Measurements from ENCODE around the gene IGSF11.
"Not testable (repeated sequence)": the region's sequence is repeated elsewhere in the genome, so short reads cannot be mapped to it uniquely, and the experiment has no call there.

Gene IGSF11

GRCh38 chr3:119034256-119035013 is at the start of gene IGSF11:
IGSF11 (minus strand) TSS chr3:119034846; CDS start chr3:119034582, 264 bp downstream.
- peak; percentile 78 for DNase-seq

- no peak for DNase-seq
Measured at GRCh38 chr3:119080364-119080763, 45.7 kb upstream of the IGSF11 start.

GRCh38 chr3:119073258-119074001 is 38.8 kb upstream of the IGSF11 start:
- DNase-seq, result no peak

- not testable (repeated sequence) for DNase-seq
Measured at GRCh38 chr3:119072451-119072850, 37.8 kb upstream of the IGSF11 start.

GRCh38 chr3:119069725-119070124 is 35.1 kb upstream of the IGSF11 start:
- DNase-seq, result no peak

- DNase-seq, result no peak
Measured at GRCh38 chr3:119063471-119063870, 28.8 kb upstream of the IGSF11 start.

- DNase-seq, result no peak
Measured at GRCh38 chr3:119062892-119063291, 28.2 kb upstream of the IGSF11 start.

GRCh38 chr3:119044593-119044992 is 9.9 kb upstream of the IGSF11 start:
- no peak for DNase-seq

GRCh38 chr3:119042162-119042561 is 7.5 kb upstream of the IGSF11 start:
- no peak for DNase-seq

GRCh38 chr3:119035014-119035346 is 334 bp upstream of the IGSF11 start:
- DNase-seq, result no peak

- no peak for DNase-seq
Measured at GRCh38 chr3:119033393-119034255, 1.0 kb downstream of the IGSF11 start.

GRCh38 chr3:119025171-119025795 is 9.4 kb downstream of the IGSF11 start:
- no peak for DNase-seq

GRCh38 chr3:119019767-119020518 is 14.7 kb downstream of the IGSF11 start:
- DNase-seq, result no peak

- DNase-seq, result no peak
Measured at GRCh38 chr3:119018690-119019463, 15.8 kb downstream of the IGSF11 start.

- no peak for DNase-seq
Measured at GRCh38 chr3:119015942-119016341, 18.7 kb downstream of the IGSF11 start.

GRCh38 chr3:119013951-119014350 is 20.7 kb downstream of the IGSF11 start:
- DNase-seq, result no peak

- no peak for DNase-seq
Measured at GRCh38 chr3:119011528-119011927, 23.1 kb downstream of the IGSF11 start.

- DNase-seq, result no peak
Measured at GRCh38 chr3:118997190-118997589, 37.5 kb downstream of the IGSF11 start.

GRCh38 chr3:118991775-118992174 is 42.9 kb downstream of the IGSF11 start:
- no peak for DNase-seq

- no peak for DNase-seq
Measured at GRCh38 chr3:118990823-118991560, 43.7 kb downstream of the IGSF11 start.

Data from activated T-cell treated with anti-CD3 and anti-CD28 coated beads, Interleukin-2, amount 50 U/mL, for 1 hour (primary cell).